Measurements from ENCODE around the gene BMERB1. TPM values are rescaled to one million over a fixed set of nuclear protein-coding genes. Genes with fewer than 3 reads are reported as not detected.
"Not testable (repeated sequence)": the region's sequence is repeated elsewhere in the genome, so short reads cannot be mapped to it uniquely, and the experiment has no call there.

The BMERB1 gene
- 42.1 TPM for total RNA-seq (ENCODE audit: insufficient read depth, low replicate concordance)

GRCh38 chr16:15434425-15435215, at the start of gene BMERB1:
BMERB1 (plus strand) TSS chr16:15434588; CDS start chr16:15434654, 66 bp downstream.
- DNase-seq (ENCODE audit: low spot score) = peak; percentile 77

GRCh38 chr16:15388060-15388459, 46.3 kb upstream of the BMERB1 start:
- not testable (repeated sequence) for DNase-seq (ENCODE audit: low spot score)

- DNase-seq (ENCODE audit: low spot score) = not testable (repeated sequence)
Measured at GRCh38 chr16:15389916-15390315, 44.5 kb upstream of the BMERB1 start.

GRCh38 chr16:15393025-15393424, 41.4 kb upstream of the BMERB1 start:
- not testable (repeated sequence) for DNase-seq (ENCODE audit: low spot score)

- peak; percentile 19 for DNase-seq (ENCODE audit: low spot score)
Measured at GRCh38 chr16:15395631-15396508, 38.5 kb upstream of the BMERB1 start, which contains the start of gene MPV17L. MPV17L (plus strand) TSS chr16:15395754; CDS start chr16:15395898, 144 bp downstream.

GRCh38 chr16:15396509-15396829, 37.9 kb upstream of the BMERB1 start:
- not testable (repeated sequence) for DNase-seq (ENCODE audit: low spot score)

- no peak for DNase-seq (ENCODE audit: low spot score)
Measured at GRCh38 chr16:15396948-15397594, 37.3 kb upstream of the BMERB1 start.

- no peak for DNase-seq (ENCODE audit: low spot score)
Measured at GRCh38 chr16:15398618-15399316, 35.6 kb upstream of the BMERB1 start.

- no peak for DNase-seq (ENCODE audit: low spot score)
Measured at GRCh38 chr16:15399317-15399716, 35.1 kb upstream of the BMERB1 start.

GRCh38 chr16:15400314-15400713, 34.1 kb upstream of the BMERB1 start:
- not testable (repeated sequence) for DNase-seq (ENCODE audit: low spot score)

- no peak for DNase-seq (ENCODE audit: low spot score)
Measured at GRCh38 chr16:15401972-15402371, 32.4 kb upstream of the BMERB1 start.

GRCh38 chr16:15403392-15403995, 30.9 kb upstream of the BMERB1 start:
- DNase-seq (ENCODE audit: low spot score) = no peak

- DNase-seq (ENCODE audit: low spot score) = not testable (repeated sequence)
Measured at GRCh38 chr16:15404091-15404490, 30.3 kb upstream of the BMERB1 start.

GRCh38 chr16:15404792-15405191, 29.6 kb upstream of the BMERB1 start:
- DNase-seq (ENCODE audit: low spot score) = no peak

- not testable (repeated sequence) for DNase-seq (ENCODE audit: low spot score)
Measured at GRCh38 chr16:15407756-15408155, 26.6 kb upstream of the BMERB1 start.

GRCh38 chr16:15409476-15409875, 24.9 kb upstream of the BMERB1 start:
- DNase-seq (ENCODE audit: low spot score) = not testable (repeated sequence)

- no peak for DNase-seq (ENCODE audit: low spot score)
Measured at GRCh38 chr16:15415511-15415985, 18.8 kb upstream of the BMERB1 start.

- DNase-seq (ENCODE audit: low spot score) = no peak
Measured at GRCh38 chr16:15417197-15417596, 17.2 kb upstream of the BMERB1 start.

GRCh38 chr16:15418206-15418605, 16.2 kb upstream of the BMERB1 start:
- no peak for DNase-seq (ENCODE audit: low spot score)

- DNase-seq (ENCODE audit: low spot score) = not testable (repeated sequence)
Measured at GRCh38 chr16:15421696-15422095, 12.7 kb upstream of the BMERB1 start.

- DNase-seq (ENCODE audit: low spot score) = no peak
Measured at GRCh38 chr16:15422222-15422621, 12.2 kb upstream of the BMERB1 start.

Data from umbilical cord (tissue), 2 donors.